Measurements from ENCODE around the gene UNC80.

The UNC80 gene

GRCh38 chr2:209901172-209901571 lies 129.5 kb downstream of the UNC80 start:
- DNase-seq (ENCODE audit: insufficient read length, low spot score) (no peak), FAIRE-seq (no peak)

GRCh38 chr2:209905691-209906090 lies 134.1 kb downstream of the UNC80 start:
- no peak for FAIRE-seq
- DNase-seq (ENCODE audit: insufficient read length, low spot score) = no peak

- DNase-seq (ENCODE audit: insufficient read length, low spot score) (no peak), FAIRE-seq (no peak)
Measured at GRCh38 chr2:209907746-209908145, 136.1 kb downstream of the UNC80 start.

- DNase-seq (ENCODE audit: insufficient read length, low spot score) (no peak), FAIRE-seq (no peak)
Measured at GRCh38 chr2:209908511-209908910, 136.9 kb downstream of the UNC80 start.

- FAIRE-seq (no peak), DNase-seq (ENCODE audit: insufficient read length, low spot score) (no peak)
Measured at GRCh38 chr2:209911486-209911885, 139.9 kb downstream of the UNC80 start.

GRCh38 chr2:209913786-209914345 lies 142.2 kb downstream of the UNC80 start:
- FAIRE-seq (no peak), DNase-seq (ENCODE audit: insufficient read length, low spot score) (no peak)

- DNase-seq (ENCODE audit: insufficient read length, low spot score) (no peak), FAIRE-seq (no peak)
Measured at GRCh38 chr2:209917154-209917771, 145.6 kb downstream of the UNC80 start.

GRCh38 chr2:209918251-209918650 lies 146.6 kb downstream of the UNC80 start:
- DNase-seq (ENCODE audit: insufficient read length, low spot score) (no peak), FAIRE-seq (no peak)

- DNase-seq (ENCODE audit: insufficient read length, low spot score) = no peak
Measured at GRCh38 chr2:209922116-209922515, 150.5 kb downstream of the UNC80 start.

GRCh38 chr2:209929369-209929768 lies 157.7 kb downstream of the UNC80 start:
- DNase-seq (ENCODE audit: insufficient read length, low spot score) (no peak), FAIRE-seq (no peak)

More at GRCh38 chr2:209922116-209922515, 150.5 kb downstream of the UNC80 start:
- no peak for FAIRE-seq

GRCh38 chr2:209933499-209934483 lies 162.2 kb downstream of the UNC80 start:
- FAIRE-seq (no peak), DNase-seq (ENCODE audit: insufficient read length, low spot score) (no peak)

GRCh38 chr2:209936106-209936666 lies 164.6 kb downstream of the UNC80 start:
- FAIRE-seq (no peak), DNase-seq (ENCODE audit: insufficient read length, low spot score) (no peak)

GRCh38 chr2:209937893-209938292 lies 166.3 kb downstream of the UNC80 start:
- no peak for FAIRE-seq
- no peak for DNase-seq (ENCODE audit: insufficient read length, low spot score)

GRCh38 chr2:209938906-209939305 lies 167.3 kb downstream of the UNC80 start:
- DNase-seq (ENCODE audit: insufficient read length, low spot score) = no peak
- no peak for FAIRE-seq

GRCh38 chr2:209940936-209941335 lies 169.3 kb downstream of the UNC80 start:
- no peak for DNase-seq (ENCODE audit: insufficient read length, low spot score)
- no peak for FAIRE-seq

GRCh38 chr2:209942426-209942825 lies 170.8 kb downstream of the UNC80 start:
- FAIRE-seq (no peak), DNase-seq (ENCODE audit: insufficient read length, low spot score) (no peak)

- FAIRE-seq = no peak
- no peak for DNase-seq (ENCODE audit: insufficient read length, low spot score)
Measured at GRCh38 chr2:209942936-209943605, 171.4 kb downstream of the UNC80 start.

GRCh38 chr2:209943776-209944175 lies 172.1 kb downstream of the UNC80 start:
- DNase-seq (ENCODE audit: insufficient read length, low spot score) (no peak), FAIRE-seq (no peak)

- no peak for DNase-seq (ENCODE audit: insufficient read length, low spot score)
Measured at GRCh38 chr2:209946539-209946938, 174.9 kb downstream of the UNC80 start.

GRCh38 chr2:209956271-209956670 lies 184.6 kb downstream of the UNC80 start:
- no peak for DNase-seq (ENCODE audit: insufficient read length, low spot score)
- no peak for FAIRE-seq

More at GRCh38 chr2:209946539-209946938, 174.9 kb downstream of the UNC80 start:
- no peak for FAIRE-seq

GRCh38 chr2:209958016-209958415 lies 186.4 kb downstream of the UNC80 start:
- FAIRE-seq = no peak
- DNase-seq (ENCODE audit: insufficient read length, low spot score) = no peak

Data from HTR-8/SVneo (cell line).